Panc1 (cell line): ENCODE data around the gene CRYBG3. TPM values are rescaled to one million over a fixed set of nuclear protein-coding genes. Genes with fewer than 3 reads are reported as not detected.
"Not testable (repeated sequence)": the region's sequence is repeated elsewhere in the genome, so short reads cannot be mapped to it uniquely, and the experiment has no call there.

Experiments
- ATAC-seq: fragments of 200-7000 bp; cut with Tn5 transposase; 2 replicates; pipeline ENCODE4 v1.9.1; 2020; ENCODE audit warnings: mild to moderate bottlenecking, moderate library complexity
- BruUV-seq: library from RNA; stranded (reverse); fragments of 400-500 nt; replicated peaks from 2 replicates; lab custom pipeline; 2021; lab: Mats Ljungman, UMichigan
- CTCF ChIA-PET: fragments of 300-600 bp; sonication (Branson Sonifier 250); formaldehyde crosslinking; loops from one replicate; lab custom pipeline; 2022; ENCODE audit warnings: antibody characterized with exemption; lab: Charles Lee
- POLR2A ChIA-PET: fragments of 300-600 bp; sonication (Branson Sonifier 250); formaldehyde crosslinking; loops from one replicate; lab custom pipeline; 2022; ENCODE audit warnings: antibody characterized with exemption; lab: Charles Lee
- DNase-seq: peaks from one replicate; pipeline ENCODE4 v3.0.0-alpha.2; 2010; ENCODE audit warnings: low read depth, low spot score
- H3K27ac ChIP-seq: 2 replicates; pipeline ENCODE4 v1.5.1; 2011; ENCODE audit warnings: mild to moderate bottlenecking, low read length, inconsistent platforms
- H3K27me3 ChIP-seq: fragments of 200-500 bp; sonication (Bioruptor generic); 2 replicates; pipeline ENCODE4 v1.6.0; 2014; ENCODE audit warnings: low read length, inconsistent platforms; ENCODE audit not compliant: control insufficient read depth, insufficient read depth
- H3K36me3 ChIP-seq: fragments of 200-500 bp; sonication (Bioruptor generic); 2 replicates; pipeline ENCODE4 v1.5.1; 2014; ENCODE audit warnings: inconsistent platforms, mild to moderate bottlenecking, low read length, moderate library complexity; ENCODE audit not compliant: control insufficient read depth, insufficient read depth
- H3K4me1 ChIP-seq: 2 replicates; pipeline ENCODE4 v1.5.1; 2011; ENCODE audit warnings: inconsistent platforms, mild to moderate bottlenecking, low read length, moderate library complexity; ENCODE audit not compliant: control insufficient read depth, insufficient read depth
- H3K4me3 ChIP-seq, 2 experiments: 2 replicates each; pipeline ENCODE4 v1.5.1; 2011 to 2012; ENCODE audit warnings: low read depth in 2 of 2, low read length in 2 of 2, mild to moderate bottlenecking in 2 of 2, inconsistent platforms in 1 of 2, moderate library complexity in 1 of 2
- H3K9me3 ChIP-seq: fragments of 200-500 bp; sonication (Bioruptor generic); 2 replicates; pipeline ENCODE4 v1.5.1; 2014; ENCODE audit warnings: low read depth, mild to moderate bottlenecking, inconsistent platforms, low read length, moderate library complexity; ENCODE audit not compliant: control insufficient read depth, insufficient read depth
- POLR2AphosphoS5 ChIP-seq: IDR thresholded peaks from 2 replicates; pipeline ENCODE4 v1.6.1; 2012; ENCODE audit warnings: mild to moderate bottlenecking, low read depth, low read length, moderate library complexity
- SIN3A ChIP-seq: IDR thresholded peaks from 2 replicates; pipeline ENCODE4 v1.6.1; 2012; ENCODE audit warnings: low read depth, mild to moderate bottlenecking, low read length, moderate library complexity, borderline replicate concordance; ENCODE audit not compliant: insufficient read depth
- TCF7L2 ChIP-seq: IDR thresholded peaks from 2 replicates; pipeline ENCODE4 v1.6.1; 2011; ENCODE audit warnings: mild to moderate bottlenecking, low read depth, low read length, inconsistent platforms
- in situ Hi-C: cut with HindIII; loops from 2 replicates; pipeline ENCODE4 v1.10.0; 2016; ENCODE audit warnings: low sequenced_read_pairs, low pct_unique_long_range_greater_than_20kb
- intact Hi-C: fragments of 100-400 bp; cut with micrococcal nuclease; formaldehyde crosslinking; loops from one replicate; pipeline ENCODE4 v1.10.0; 2022; ENCODE audit not compliant: unreplicated experiment
- total RNA-seq: library from RNA; stranded (reverse); gene quantifications from one replicate; pipeline ENCODE4 v1.2.1, GENCODE V29; 2021; ENCODE audit not compliant: unreplicated experiment
- TF ChIP-seq, protein P1 (sequence below), 2 experiments: IDR thresholded peaks; 2 replicates each; pipeline ENCODE4 v1.6.1; 2011 to 2012; ENCODE audit warnings: low read depth in 2 of 2, control low read depth in 1 of 2, low read length in 1 of 2, mild to moderate bottlenecking in 1 of 2, moderate library complexity in 1 of 2; ENCODE audit not compliant: insufficient read depth in 1 of 2
- TF ChIP-seq, protein P2 (sequence below): fragments of 450-650 bp; IDR thresholded peaks from 2 replicates; pipeline ENCODE4 v1.5.1; 2017; ENCODE audit warnings: mild to moderate bottlenecking

Gene CRYBG3
- total RNA-seq, 1 experiment from 2014 or later, result 24.6 TPM

DNA sequence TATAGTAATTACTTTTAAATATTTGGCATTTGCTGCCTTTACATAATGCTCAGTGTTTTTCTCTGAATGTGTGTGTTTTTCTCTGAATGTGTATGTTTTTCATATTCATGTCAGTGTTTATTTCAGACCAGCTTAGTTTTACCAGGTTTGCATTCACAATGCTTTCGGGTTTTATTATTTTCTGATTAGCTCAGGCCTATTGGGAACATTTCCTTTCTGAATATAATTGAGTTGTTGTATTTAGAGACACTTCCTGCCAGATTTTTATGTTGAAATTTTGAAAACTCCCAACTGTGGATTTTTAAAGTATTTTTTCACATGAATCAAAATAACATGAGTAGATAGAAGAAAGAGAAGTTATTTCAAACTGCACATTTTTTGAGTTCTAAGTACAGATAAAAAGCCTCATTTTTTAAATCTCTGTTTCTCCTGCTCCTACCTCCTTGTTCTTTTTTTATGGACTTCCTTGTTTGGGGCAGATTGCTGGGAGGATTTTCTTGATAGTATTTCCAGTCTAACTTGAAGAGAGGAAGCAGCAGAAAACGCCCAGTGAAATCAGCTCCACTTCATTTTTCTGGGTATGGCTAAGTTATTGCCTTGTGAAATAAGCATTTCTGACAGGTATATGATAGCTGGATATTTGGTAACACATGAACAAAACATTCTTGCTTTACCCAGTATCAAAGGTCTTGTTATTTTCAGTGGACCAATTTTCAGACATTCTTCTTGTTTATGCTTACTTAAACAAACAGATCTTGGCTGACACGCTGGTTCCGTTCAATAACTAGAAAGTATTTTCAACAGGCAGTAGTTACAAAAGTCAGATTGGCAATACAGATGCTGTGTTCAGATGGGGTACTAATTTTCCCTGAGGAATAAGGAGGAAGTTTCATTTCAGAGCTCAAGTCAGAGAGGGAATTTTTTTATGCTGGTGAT is 79.8 kb downstream of the CRYBG3 start:
- Histone ChIP-seq H3K4me1 (no peaks in the 10 kb centered on the region), H3K4me3 (no peak overlapping the region), H3K9me3 (no peaks in the 10 kb centered on the region), H3K27ac (no peak overlapping the region), H3K36me3 (no peaks in the 10 kb centered on the region), H3K27me3 (no peaks in the 10 kb centered on the region)
- in situ Hi-C loops (no loop called here), intact Hi-C loops (no loop called here)
- BruUV-seq, result no TSS peak
- TF ChIP-seq POLR2AphosphoS5 (no peak), TCF7L2 (no peak), SIN3A (no peak)
- TF ChIP-seq, protein P1, sequence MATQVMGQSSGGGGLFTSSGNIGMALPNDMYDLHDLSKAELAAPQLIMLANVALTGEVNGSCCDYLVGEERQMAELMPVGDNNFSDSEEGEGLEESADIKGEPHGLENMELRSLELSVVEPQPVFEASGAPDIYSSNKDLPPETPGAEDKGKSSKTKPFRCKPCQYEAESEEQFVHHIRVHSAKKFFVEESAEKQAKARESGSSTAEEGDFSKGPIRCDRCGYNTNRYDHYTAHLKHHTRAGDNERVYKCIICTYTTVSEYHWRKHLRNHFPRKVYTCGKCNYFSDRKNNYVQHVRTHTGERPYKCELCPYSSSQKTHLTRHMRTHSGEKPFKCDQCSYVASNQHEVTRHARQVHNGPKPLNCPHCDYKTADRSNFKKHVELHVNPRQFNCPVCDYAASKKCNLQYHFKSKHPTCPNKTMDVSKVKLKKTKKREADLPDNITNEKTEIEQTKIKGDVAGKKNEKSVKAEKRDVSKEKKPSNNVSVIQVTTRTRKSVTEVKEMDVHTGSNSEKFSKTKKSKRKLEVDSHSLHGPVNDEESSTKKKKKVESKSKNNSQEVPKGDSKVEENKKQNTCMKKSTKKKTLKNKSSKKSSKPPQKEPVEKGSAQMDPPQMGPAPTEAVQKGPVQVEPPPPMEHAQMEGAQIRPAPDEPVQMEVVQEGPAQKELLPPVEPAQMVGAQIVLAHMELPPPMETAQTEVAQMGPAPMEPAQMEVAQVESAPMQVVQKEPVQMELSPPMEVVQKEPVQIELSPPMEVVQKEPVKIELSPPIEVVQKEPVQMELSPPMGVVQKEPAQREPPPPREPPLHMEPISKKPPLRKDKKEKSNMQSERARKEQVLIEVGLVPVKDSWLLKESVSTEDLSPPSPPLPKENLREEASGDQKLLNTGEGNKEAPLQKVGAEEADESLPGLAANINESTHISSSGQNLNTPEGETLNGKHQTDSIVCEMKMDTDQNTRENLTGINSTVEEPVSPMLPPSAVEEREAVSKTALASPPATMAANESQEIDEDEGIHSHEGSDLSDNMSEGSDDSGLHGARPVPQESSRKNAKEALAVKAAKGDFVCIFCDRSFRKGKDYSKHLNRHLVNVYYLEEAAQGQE (IDR thresholded peaks at IDR 0.05; ENCODE audit: insufficient read depth in 1 of 2, low read depth in 2 of 2, low read length in 1 of 2), result no peak
- TF ChIP-seq, protein P2, sequence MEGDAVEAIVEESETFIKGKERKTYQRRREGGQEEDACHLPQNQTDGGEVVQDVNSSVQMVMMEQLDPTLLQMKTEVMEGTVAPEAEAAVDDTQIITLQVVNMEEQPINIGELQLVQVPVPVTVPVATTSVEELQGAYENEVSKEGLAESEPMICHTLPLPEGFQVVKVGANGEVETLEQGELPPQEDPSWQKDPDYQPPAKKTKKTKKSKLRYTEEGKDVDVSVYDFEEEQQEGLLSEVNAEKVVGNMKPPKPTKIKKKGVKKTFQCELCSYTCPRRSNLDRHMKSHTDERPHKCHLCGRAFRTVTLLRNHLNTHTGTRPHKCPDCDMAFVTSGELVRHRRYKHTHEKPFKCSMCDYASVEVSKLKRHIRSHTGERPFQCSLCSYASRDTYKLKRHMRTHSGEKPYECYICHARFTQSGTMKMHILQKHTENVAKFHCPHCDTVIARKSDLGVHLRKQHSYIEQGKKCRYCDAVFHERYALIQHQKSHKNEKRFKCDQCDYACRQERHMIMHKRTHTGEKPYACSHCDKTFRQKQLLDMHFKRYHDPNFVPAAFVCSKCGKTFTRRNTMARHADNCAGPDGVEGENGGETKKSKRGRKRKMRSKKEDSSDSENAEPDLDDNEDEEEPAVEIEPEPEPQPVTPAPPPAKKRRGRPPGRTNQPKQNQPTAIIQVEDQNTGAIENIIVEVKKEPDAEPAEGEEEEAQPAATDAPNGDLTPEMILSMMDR, result no peak
- CTCF ChIA-PET, result no interaction called here
- POLR2A ChIA-PET, result interaction anchor here (0.6 kb wide), 1 partner anchor 12 kb away, joined by 3 read pairs; no protein-coding TSS in a partner anchor
- ATAC-seq, result no peak
- DNase-seq, result no peak

DNA sequence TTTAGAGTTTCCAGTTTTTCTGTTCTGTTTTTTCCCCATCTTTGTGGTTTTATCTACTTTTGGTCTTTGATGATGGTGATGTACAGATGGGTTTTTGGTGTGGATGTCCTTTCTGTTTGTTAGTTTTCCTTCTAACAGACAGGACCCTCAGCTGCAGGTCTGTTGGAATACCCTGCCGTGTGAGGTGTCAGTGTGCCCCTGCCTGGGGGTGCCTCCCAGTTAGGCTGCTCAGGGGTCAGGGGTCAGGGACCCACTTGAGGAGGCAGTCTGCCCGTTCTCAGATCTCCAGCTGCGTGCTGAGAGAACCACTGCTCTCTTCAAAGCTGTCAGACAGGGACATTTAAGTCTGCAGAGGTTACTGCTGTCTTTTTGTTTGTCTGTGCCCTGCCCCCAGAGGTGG is 88.0 kb downstream of the CRYBG3 start:
- intact Hi-C loops, result loop anchor here (10.0 kb wide), 1 partner anchor 85 kb away; the partner anchor contains the start of gene CRYBG3
- H3K9me3 ChIP-seq, CTCF ChIA-PET, DNase-seq, BruUV-seq, in situ Hi-C loops, POLR2A ChIA-PET, H3K27ac ChIP-seq, ATAC-seq, H3K4me3 ChIP-seq, H3K27me3 ChIP-seq, H3K36me3 ChIP-seq: not testable (repeated sequence)
- H3K4me1 ChIP-seq, result peaks cover 17% of the 10 kb centered on the region; the same call in 1 of the 2 replicates

DNA sequence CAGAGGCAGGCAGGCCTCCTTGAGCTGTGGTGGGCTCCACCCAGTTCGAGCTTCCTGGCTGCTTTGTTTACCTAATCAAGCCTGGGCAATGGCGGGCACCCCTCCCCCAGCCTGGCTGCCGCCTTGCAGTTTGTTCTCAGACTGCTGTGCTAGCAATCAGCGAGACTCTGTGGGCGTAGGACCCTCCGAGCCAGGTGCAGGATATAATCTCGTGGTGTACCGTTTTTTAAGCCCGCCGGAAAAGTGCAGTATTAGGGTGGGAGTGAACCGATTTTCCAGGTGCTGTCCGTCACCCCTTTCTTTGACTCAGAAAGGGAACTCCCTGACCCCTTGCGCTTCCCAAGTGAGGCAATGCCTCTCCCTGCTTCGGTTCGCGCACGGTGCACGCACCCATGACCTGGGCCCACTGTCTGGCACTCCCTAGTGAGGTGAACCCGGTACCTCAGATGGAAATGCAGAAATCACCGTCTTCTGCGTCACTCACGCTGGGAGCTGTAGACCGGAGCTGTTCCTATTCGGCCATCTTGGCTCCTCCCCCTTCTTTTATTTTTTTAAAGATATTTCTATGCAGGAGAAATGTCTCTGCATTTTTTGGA is 88.5 kb downstream of the CRYBG3 start:
- DNase-seq, CTCF ChIA-PET, H3K9me3 ChIP-seq, BruUV-seq, H3K36me3 ChIP-seq, POLR2A ChIA-PET, H3K27ac ChIP-seq, in situ Hi-C loops, ATAC-seq, H3K27me3 ChIP-seq: not testable (repeated sequence)
- Histone ChIP-seq H3K4me1 (peaks cover 17% of the 10 kb centered on the region; the same call in 1 of the 2 replicates), H3K4me3 (peak overlapping the region; percentile 25 to 48)
- intact Hi-C loops, result loop anchor here (10.0 kb wide), 1 partner anchor 86 kb away; the partner anchor contains the start of gene CRYBG3
